NCI-H2107 treated with DMSO at 0.1 percent for 48 hours (cell line): ENCODE measurements around the gene MAEL.

Source experiments
- DNase-seq: peaks from one replicate; lab custom pipeline; 2025; ENCODE audit not compliant: unreplicated experiment; lab: John Stamatoyannopoulos, UW

Gene MAEL

DNA sequence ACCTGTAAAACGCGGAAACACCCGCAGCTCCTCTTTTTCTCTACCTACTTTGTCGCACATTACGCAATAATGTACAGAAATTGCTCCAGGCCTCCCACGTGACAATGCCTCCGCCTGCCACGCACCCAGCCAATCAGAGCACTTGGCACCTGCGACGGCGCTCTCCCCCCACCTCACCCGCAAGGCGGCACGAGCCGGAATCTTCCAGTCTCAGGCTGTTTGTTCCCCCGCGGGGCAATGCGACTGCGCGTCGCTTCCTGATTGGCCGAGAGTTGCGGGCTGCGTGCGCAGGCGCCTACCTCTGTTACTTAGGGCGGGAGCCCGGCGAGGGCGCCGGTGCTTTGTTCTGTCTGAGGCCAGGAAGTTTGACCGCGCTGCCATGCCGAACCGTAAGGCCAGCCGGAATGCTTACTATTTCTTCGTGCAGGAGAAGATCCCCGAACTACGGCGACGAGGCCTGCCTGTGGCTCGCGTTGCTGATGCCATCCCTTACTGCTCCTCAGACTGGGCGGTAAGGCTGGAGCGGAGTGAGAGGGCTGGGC is at the start of gene MAEL:
Gene MAEL (plus strand): TSS at position 307 of the 542 bp plus-strand sequence. CDS start 73 bp downstream, at position 380.
- no peak for DNase-seq

DNA sequence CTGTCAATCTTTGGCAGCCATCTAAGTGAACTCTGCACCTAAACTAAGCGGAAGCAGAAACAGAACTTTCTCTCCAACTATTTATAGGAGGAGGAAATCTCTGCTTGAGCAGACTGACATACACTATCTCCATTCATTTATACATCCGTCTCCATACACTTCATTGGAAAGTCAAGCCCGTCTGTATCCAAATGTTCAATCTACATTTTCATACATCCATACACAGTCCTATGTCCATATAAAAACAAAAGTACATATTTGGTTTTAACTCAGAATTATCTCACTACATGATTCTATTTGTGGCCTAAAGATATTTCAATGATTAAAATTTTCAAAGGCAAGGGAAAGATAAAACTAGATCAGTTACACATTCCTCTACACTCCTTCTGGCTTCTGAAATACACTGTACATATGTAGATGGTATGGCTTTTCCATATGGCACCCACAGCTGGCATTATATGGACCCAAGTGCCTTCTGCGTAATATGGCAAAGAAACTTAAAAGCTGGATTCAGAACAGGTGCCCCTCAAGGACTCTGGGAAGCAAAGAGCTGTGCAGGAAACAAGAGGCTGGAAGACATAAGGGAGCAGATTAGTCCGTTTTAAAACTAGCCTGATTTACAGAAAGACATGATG is 49.2 kb upstream of the MAEL start:
- DNase-seq, result no peak

DNA sequence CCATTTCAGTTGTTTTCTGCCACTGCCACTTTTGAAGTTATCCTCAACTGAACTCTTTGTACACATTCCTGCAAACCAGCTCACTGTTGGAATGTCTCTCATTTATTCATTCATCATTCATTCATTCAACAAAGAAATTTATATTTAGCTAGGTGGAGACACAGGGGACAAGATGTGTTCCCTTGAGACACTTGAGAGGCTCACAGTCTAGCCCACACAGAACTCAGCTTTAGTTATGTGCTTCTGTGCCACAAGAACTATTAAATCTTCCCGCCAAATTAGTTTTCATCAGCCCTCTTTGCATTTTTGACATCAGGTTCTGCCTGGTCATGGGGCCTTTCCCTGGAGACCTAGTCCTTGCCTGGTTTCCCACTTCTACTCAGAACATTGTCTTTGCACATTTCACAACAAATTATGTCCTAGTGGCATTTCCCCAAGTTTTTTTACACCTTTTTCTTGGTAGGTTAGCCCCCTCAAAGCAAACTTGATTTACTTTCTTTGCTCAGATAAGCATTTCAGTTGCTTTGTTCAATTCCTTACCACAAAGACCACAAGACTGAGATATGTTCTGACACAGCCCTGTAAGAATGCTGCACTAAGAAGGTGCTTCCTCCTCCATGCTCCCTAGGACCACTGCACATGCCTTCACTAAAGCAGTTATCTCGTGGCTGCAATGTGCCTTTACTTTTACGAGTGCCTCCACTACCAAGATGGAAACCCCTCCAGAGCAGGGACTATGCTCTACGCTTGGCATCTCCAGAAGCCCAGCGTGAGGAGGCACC is 44.7 kb upstream of the MAEL start:
- no peak for DNase-seq

DNA sequence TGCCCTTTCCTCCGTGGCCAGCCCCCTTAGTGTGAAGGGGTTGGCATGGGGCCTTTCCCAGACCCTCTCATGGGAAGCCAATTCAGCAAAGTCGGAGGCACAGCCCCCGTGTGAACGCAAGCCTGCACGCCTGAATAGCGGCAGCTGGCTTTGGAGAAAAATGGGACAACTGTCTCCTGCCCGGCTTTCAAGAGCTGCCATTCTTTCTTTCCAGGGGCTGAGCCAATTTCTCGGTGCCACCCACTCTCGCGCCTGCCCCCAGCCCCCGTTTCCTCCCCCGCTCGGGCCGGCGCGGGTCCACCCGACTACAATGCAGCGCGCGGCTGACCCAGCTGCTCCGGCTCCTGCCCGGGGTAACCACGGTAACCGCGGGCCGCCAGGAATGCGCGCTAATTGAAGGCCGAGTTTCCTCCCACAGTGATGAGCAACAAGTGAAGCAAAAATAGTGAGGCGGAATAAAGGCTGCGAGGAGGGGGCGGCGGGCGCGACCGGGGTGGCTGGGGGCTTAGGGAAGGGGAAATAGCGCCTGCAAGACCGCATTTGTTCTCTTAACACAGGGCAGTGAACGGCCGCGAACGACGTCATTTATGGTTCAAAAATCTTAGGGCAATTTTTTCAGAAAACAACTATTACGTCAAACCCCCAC is 41.6 kb upstream of the MAEL start:
- peak; percentile 31 for DNase-seq

DNA sequence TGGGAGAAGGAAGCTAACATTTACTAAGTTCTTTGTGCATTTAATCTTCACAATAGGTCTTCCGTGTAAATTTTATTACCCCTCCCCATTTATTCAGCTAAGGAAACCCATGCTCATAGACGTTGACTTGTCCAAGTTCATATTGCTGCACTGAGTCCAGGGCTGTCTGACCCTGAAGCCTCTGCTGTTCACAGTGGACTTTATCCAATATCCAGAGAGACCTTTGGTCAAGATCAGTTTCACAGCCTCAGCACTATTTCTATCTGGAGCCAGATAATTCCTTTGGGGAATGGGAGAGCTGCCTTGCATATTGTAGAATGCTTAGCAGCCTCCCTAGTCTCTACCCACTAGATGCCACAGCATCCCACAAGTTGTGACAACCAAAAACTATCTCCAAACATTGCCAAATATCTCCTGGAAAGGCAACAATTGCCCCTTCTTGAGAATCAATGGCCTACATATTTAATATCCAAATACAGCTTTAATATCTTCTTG is 40.2 kb upstream of the MAEL start:
- DNase-seq, result no peak

DNA sequence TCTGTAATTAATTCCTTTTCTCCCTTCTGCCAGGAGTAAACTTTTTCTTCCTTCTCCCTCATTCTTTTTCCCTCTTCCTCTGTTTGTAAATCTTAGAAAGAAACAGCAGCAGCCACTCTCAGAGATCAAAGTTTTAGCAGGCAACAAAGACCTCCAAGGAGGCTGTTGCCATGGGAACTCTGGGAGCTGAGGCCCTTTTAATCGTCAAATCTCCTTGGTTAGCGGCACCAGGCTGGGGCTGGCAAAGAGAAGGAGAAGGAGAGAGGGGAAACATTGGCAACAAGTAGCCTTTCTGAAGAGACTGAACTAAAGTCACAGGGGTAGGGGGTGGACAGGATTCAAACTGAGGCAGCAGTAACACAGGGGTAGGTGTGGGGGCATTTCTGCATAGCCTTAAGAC is 38.9 kb upstream of the MAEL start:
- no peak for DNase-seq

DNA sequence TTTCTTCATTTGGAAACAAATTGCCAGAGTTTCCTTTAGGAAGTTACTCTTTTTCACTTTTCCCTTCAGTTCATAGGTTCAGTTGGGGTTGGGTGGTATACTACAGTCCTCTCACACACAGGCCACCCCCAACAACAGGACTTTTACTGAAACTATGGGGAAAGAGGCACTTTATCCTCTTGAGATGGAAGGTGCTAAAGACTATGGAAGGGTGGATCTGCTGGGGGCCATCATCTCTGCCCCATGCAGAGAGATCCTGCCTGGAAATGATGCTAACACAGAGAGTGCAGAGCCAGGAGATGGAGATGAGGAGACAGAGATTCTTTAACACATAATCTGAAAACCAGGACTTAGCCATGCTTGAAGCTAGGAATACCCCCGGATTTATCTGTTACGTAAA is 38.0 kb upstream of the MAEL start:
- DNase-seq, result no peak

DNA sequence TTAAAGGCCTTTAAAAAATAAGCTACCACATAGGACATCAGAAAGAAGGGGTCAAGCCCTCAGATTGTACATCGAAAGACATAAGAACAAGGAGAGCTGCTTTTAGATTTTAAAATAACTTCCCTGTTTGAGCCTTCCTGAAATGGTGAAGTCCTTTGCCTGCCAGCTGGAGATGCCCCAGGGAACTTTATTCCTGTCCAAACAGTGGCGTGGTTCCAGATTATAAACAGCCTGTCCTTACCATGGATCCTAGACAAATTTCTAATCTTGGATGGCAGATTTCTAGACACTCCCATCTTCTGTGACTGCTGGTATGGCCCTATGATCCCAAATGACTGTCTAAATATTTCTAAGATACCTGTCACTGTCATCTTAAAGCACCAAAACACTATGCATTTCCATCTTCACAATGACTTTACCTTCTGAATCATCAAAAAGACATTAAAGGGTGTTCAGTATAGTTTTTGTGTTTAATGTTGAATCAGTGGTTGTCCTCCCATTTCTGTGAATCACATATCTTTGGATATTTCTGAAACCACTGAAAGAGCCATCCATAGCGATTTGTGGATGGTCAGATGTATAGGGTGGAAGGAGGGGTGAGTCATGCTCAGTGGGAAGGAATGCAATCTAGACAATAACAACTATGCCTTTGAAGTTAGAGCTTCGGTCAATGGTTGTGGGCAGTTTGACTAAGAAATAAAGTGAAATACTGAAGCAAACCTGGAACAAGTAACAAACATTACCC is 36.9 kb upstream of the MAEL start:
- DNase-seq, result no peak

DNA sequence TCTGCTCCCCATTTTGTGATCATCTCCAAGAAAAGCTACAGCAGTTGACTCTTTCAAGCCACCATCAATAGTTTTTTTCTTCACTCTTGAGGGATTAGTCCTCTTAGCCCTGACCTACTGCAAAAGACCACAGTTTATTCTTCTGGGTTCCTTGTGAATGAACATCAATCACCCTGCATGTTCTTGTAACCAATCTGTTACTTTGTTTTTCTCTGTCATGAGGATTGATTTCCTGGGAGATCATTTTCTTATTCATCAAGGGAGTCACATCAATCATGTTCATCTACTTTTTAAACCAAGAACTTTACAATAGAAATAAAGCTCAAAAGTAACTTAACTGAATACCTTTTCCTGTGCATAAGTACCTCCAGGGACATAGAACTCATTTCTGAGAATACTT is 35.6 kb upstream of the MAEL start:
- DNase-seq, result no peak

DNA sequence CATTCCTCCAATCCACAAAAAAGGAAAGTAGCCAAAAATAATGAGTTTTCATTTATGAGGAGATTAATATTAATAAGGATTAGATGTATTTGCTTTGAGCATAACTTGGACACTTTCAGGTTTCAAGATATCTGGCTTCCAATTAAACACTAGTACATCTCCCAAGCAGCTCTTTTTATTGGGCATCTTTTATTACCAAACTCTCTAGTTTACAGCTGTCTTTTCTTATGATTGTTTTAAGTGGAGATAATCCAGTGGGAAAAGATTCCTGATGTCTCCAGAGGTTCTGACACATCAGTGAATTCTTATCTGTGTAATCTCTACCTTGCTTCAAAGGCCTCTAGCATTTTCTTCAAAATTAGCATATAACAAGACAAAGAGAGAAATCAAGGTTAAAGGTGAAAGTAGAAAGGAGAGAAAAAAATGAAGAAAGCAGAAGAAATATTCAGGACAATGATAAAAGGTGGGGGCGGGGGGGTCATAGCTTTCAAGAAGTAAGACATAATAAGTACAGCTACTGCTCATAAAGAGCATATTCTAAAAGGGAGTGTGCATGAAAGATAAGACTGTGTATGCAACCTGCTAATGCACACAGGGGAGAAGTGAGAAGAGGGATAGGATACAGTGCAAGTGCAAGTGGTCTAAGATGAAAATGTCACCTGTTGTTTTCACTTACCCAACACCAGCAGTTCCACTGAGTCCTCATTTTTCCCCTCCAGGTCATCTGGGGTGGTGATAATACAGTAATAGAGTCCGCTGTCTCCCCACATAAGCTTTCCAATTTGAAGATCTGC is 32.8 kb upstream of the MAEL start:
- no peak for DNase-seq

DNA sequence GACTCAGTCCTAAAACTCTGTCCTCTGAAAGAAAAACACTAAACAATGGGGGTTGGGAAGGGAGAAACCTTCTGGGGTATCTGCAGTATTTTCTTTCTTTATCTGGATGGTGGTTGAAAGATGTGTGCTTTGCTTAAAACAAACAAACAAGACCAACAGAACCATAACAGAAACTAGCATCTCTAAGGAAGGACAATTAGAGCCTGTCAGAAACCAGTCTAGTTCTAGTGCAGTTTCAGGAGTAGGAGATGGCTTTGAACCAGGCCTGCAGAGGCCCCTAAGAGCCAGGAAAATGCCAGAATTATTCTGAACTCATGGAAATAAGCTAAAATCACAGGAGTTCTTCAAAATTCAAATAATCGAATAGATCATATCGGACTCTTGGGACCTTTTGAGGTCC is 32.2 kb upstream of the MAEL start:
- DNase-seq, result no peak

DNA sequence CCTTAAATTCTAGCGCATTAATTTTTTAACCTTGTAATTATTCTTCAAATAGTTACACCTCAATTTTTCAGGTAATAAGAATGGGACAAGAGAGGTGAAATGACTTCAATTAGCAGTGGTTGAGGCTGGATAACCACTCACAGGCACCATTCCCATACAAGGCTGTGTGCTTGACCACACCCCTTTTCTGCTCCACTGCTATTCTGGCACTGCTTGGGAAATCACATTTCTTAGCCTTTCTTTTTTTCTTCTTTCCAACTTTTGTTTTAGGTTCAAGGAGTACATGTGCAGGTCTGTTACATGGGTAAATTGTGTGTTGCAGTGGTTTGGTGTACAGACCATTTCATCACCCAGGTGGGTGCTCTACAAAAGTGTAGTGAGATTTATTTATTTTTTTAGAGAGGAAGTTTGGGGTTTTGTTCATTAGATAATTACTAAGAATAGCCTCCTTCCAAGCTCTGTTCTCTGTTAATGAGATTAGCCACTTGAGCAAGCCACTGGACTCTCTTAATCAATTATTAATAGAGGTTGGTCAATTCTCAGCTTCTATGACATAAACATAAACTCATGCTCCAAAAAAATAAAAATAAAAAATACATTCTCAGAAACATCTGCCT is 28.1 kb upstream of the MAEL start:
- no peak for DNase-seq

DNA sequence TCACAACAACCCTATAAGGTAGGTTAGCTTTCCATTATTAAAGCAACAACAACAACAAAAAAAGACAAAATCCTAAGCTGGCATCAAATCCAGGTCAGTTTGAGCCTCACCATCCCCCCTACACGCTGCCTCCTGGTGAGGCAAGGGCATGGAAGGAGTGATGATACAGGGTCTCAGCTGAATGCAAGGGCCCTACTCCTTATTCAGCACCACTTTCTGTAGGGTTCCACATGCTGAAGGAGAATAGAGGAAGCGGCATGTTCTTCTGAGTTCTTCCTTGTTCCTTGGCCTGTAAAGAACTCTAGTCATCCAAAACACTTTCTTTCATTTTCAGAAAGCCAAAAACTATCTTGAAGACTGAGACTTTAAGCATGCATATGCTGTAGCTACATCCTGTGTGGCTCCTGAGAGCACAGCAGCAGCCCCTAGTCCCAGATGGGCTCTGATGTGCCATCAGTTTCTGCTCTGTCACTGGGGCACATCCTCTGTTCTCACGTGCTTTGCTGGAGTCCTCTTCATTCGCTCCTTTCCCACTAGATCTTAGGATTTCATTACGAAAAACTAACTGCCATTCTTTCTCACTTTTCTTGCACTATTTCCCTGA is 19.9 kb upstream of the MAEL start:
- DNase-seq, result no peak

DNA sequence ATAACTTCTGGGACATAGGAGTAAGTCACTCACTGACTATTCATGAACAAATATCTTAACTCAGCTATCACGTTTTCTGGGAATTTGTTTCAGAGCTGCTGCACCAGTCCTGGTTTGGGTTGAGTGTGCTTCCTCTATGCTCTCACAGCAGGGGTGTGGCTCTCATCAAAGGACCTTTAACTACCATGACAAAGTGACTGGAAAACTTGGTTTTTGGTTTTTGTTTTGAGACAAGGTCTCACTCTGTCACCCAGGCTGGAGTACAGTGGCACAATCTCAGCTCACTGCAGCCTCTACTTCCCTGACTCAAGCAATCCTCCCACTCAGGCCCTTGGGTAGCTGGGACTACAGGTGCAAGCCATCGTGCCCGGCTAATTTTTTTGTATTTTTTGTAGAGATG is 17.8 kb upstream of the MAEL start:
- DNase-seq, result no peak

DNA sequence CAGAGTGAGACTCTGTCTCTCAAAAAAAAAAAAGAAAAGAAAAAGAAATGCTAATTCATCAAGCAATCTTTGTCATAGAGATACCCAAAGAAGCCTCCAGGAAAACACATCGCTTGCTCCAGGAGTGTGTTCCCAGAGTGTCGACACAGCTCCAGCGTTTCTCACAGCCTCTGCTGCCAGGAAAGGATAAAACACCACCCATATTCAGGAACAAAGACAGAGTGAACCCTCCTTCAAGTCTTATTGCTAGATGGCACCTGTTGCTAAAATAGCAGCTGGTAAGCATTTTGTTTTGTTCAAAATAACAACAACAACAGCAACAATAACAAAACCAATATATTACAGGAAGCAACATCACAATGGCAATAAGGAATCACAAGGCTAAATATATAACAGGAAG is 16.9 kb upstream of the MAEL start:
- DNase-seq, result peak; percentile 56

DNA sequence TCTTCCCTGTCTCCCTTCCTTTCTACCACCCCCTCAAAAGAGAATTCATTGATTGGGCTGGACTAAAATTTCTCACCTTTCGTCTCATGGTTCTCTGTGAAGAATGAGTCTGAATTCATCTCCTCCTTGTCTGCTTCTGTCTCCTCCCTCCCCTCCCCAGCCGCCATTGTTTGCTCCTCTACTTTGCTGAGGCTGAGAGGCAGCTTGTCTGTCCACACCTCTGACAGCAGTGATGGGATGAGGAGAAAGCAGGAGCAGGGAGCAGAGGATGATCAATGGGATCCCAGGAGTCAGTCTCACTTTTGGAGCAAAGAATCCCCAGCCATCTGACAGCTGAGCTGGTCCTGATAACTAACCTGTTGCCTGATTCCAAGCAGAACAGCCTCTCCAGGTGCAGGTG is 16.3 kb upstream of the MAEL start:
- DNase-seq, result peak; percentile 76

DNA sequence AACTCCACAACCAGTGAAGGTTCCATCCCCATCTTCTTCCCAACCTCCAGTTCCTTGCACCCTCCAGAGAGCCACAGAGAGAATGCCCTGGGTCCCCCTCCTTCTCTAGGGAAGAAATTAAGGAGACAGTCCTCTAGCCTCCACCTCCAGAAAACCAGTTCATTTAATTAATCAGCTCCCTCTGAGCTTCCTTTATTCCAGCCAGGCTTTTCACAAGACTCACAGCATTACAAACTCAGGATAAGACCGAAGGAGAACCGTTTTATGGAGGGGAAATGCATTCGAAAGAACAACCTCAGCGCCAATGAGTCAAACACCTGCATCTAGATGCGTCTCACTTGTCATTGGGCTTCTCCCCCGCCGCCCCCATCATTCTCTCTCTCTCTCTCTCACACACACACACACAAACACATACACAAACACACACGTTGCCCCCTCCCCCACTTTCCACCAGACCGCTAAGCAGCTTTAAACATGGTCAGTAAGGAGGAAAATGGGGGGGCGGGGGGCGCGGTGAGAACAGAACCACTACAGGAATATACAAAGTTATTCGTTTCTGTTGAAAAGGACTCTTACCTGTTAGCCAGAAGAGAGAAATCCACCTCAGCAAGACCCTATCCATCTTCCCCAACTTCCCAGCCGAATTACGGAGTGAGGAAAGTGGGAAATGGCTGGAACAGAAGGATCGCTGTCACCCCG is 14.3 kb upstream of the MAEL start:
- DNase-seq, result no peak

DNA sequence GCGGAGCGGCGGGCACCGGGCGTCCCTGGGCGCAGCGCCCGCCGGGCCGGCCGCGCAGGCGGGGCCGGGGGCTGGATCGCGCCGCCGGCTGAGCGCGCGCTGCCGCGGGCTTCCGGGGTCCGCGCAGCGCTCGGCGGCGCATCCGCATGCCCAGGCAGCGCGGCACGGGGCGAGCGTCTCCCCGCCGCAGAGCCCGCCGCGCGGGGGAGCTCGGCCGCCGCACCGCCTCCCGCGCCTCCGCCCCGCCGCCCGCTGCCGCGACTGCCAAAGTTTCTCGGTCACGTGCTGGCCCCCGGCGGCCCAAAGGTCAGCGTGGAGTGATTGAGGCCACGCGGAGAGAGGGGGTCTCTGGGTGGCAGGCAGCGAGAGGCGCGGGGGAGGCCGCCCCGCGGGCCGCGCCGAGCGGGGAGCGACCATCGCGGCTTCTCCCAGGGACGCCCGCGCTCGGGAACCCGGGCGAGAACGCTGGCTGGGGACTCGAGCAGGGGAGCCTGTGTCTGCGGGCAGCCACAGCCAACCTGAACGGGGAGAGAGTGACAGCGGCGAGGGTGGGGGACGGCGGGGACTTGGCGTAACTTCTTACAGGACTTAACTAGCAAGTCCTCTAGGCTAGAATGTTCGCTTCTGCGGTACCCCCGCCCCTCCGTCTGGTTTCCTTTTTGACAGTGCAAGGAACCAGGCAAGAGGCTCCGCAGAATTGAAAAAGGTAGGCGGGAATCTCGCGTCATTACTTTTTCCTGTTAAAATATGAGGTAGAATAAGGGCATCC is 13.5 kb upstream of the MAEL start, which contains the start of gene ILDR2:
Gene ILDR2 (minus strand): TSS at position 180 of the 769 bp plus-strand sequence. CDS start 272 bp downstream, outside the sequence.
- DNase-seq, result no peak
